WTC11 (cell line): ENCODE measurements around the gene EXOC1. TPM values are rescaled to one million over a fixed set of nuclear protein-coding genes. Genes with fewer than 3 reads are reported as not detected.
A peak's percentile ranks its signal among the peaks of the same experiment; 100 is the strongest.

Experiments used
- ATAC-seq: fragments of 200-7000 bp; cut with Tn5 transposase; 2 replicates; pipeline ENCODE4 v1.10.0; 2021; ENCODE audit warnings: mild to moderate bottlenecking, moderate library complexity
- CTCF ChIA-PET: fragments of 300-600 bp; sonication (Branson Sonifier 250); formaldehyde crosslinking; loops from one replicate; lab custom pipeline; 2021; ENCODE audit warnings: antibody characterized with exemption; lab: Charles Lee
- POLR2A ChIA-PET: fragments of 350-600 bp; sonication (Branson Sonifier 250); formaldehyde crosslinking; loops from one replicate; lab custom pipeline; 2021; ENCODE audit warnings: antibody characterized with exemption; lab: Charles Lee
- DNase-seq: peaks from one replicate; pipeline ENCODE4 v3.0.0; 2021; ENCODE audit warnings: low spot score
- H3K27ac Mint-ChIP-seq: 2 replicates; pipeline ENCODE4 v1.8.0; 2021; ENCODE audit warnings: mixed read lengths
- H3K27me3 Mint-ChIP-seq: 2 replicates; pipeline ENCODE4 v1.8.0; 2021; ENCODE audit warnings: low read depth, mild to moderate bottlenecking, moderate library complexity, mixed read lengths
- H3K36me3 Mint-ChIP-seq: 2 replicates; pipeline ENCODE4 v1.8.0; 2021; ENCODE audit warnings: mixed read lengths
- H3K4me1 Mint-ChIP-seq: 2 replicates; pipeline ENCODE4 v1.8.0; 2022; ENCODE audit warnings: mixed read lengths
- H3K4me3 Mint-ChIP-seq: 2 replicates; pipeline ENCODE4 v1.8.0; 2021; ENCODE audit warnings: mild to moderate bottlenecking, moderate library complexity, mixed read lengths
- H3K9me3 Mint-ChIP-seq: 2 replicates; pipeline ENCODE4 v1.8.0; 2021; ENCODE audit warnings: mixed read lengths
- ERG ChIP-seq: fragments of 250-450 bp; sonication (Bioruptor Pico); IDR thresholded peaks from 2 replicates; pipeline ENCODE4 v1.8.0; 2021; ENCODE audit warnings: mild to moderate bottlenecking
- FOXJ3 ChIP-seq: sonication (generic); formaldehyde crosslinking; IDR thresholded peaks from 2 replicates; pipeline ENCODE4 v1.9.0; 2021; ENCODE audit warnings: missing genetic modification reagents, mild to moderate bottlenecking, borderline replicate concordance
- GRHL2 ChIP-seq: fragments of 250-450 bp; sonication (Bioruptor Pico); IDR thresholded peaks from 2 replicates; pipeline ENCODE4 v1.8.0; 2022; ENCODE audit warnings: mild to moderate bottlenecking, moderate library complexity; ENCODE audit not compliant: insufficient replicate concordance, severe bottlenecking
- HMGA2 ChIP-seq: fragments of 250-450 bp; sonication (Bioruptor Pico); IDR thresholded peaks from 2 replicates; pipeline ENCODE4 v1.4.0; 2021; ENCODE audit warnings: mild to moderate bottlenecking, moderate library complexity
- ZNF232 ChIP-seq: sonication (generic); formaldehyde crosslinking; IDR thresholded peaks from 2 replicates; pipeline ENCODE4 v1.8.0; 2022; ENCODE audit warnings: mild to moderate bottlenecking, missing genetic modification reagents
- ZNF416 ChIP-seq: fragments of 250-450 bp; sonication (Bioruptor Pico); IDR thresholded peaks from 2 replicates; pipeline ENCODE4 v1.9.0; 2021; ENCODE audit warnings: mild to moderate bottlenecking, inconsistent platforms
- total RNA-seq: library from RNA; stranded (reverse); gene quantifications from 3 replicates; pipeline ENCODE4 v1.2.3, GENCODE V29; 2021
- TF ChIP-seq, protein P1 (sequence below): sonication (generic); formaldehyde crosslinking; conservative IDR thresholded peaks from 2 replicates; pipeline ENCODE4 v1.8.1; 2022; ENCODE audit warnings: mild to moderate bottlenecking, missing genetic modification reagents
- TF ChIP-seq, protein P2 (sequence below): fragments of 250-450 bp; sonication (Bioruptor Pico); conservative IDR thresholded peaks from 2 replicates; pipeline ENCODE4 v1.9.0; 2021; ENCODE audit warnings: mild to moderate bottlenecking

EXOC1 gene
- total RNA-seq, 1 experiment from 2014 or later, result 19.0 TPM

DNA sequence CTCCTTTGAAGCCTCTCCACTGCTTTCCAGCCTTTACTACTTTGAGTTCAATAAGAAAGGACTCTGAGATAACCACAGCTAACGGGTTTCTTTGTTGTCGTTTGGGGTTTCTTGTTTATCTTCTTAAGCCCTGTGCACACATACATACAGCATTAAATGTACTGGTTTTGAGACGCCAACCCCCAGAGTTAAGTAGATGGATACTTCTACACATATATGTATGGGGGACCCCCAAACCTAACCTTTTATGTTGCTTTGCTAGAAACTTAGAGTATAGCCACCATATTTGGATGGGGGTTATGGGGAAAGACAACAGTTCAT, 96.0 kb downstream of the EXOC1 start:
- DNase-seq (no peak), ATAC-seq (no peak)
- TF ChIP-seq, protein P1, sequence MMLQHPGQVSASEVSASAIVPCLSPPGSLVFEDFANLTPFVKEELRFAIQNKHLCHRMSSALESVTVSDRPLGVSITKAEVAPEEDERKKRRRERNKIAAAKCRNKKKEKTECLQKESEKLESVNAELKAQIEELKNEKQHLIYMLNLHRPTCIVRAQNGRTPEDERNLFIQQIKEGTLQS, result no peak
- TF ChIP-seq ZNF416 (CRISPR knock-in tag) (no peak), ZNF232 (CRISPR knock-in tag) (no peak), ERG (CRISPR knock-in tag) (no peak), FOXJ3 (CRISPR knock-in tag) (no peak), GRHL2 (CRISPR knock-in tag) (no peak)
- TF ChIP-seq, protein P2, sequence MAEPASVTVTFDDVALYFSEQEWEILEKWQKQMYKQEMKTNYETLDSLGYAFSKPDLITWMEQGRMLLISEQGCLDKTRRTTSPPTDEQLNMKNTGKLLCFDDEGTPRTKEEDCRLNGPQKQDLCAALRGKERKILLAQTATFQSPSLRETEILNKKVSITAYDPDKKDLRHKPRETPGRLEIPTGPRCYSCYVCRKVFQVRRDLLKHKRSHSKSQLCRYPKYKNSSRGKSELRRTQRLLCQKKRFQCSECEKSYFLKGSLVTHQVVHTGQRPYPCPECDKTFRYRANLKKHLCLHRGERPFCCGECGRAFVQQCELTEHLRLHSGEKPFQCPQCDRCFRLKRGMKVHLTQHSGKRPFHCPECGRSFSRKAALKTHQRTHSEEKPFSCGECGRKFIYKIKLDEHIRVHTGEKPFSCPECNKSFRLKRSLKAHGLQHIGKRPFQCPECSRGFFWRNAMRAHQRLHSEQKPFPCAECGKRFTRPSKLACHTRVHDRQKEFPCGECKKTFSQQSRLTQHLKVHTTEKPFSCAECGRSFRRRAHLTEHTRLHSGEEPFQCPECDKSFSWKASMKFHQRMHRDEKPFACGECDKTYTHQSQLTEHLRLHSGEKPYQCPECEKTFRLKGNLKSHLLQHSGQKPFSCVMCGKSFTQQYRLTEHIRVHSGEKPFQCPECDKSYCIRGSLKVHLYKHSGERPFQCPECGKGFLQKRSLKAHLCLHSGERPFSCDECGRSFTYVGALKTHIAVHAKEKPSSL (CRISPR knock-in tag), result no peak
- ChIA-PET POLR2A (interaction anchor here (0.6 to 1.4 kb wide), 5 partner anchors 100 to 487 kb away, joined by 3 to 5 read pairs (median 3); partner anchors contain the start of genes AASDH and PAICS), CTCF (interaction anchor here (0.6 to 2.1 kb wide), 38 partner anchors 8 to 791 kb away, joined by 3 to 25 read pairs (median 4); partner anchors contain the start of genes AASDH, PAICS and PPAT)
- H3K27ac Mint-ChIP-seq, result peak overlapping the region; percentile 93
- H3K4me3 Mint-ChIP-seq, result peak overlapping the region; percentile 85
- no peaks in the 10 kb centered on the region for H3K27me3 Mint-ChIP-seq
- peaks cover 12% of the 10 kb centered on the region for H3K36me3 Mint-ChIP-seq
- H3K4me1 Mint-ChIP-seq, result peaks cover 37% of the 10 kb centered on the region
- 0 out of 2 replicates have a peak, but pooled peaks cover 4% of the 10 kb centered on the region for H3K9me3 Mint-ChIP-seq

DNA sequence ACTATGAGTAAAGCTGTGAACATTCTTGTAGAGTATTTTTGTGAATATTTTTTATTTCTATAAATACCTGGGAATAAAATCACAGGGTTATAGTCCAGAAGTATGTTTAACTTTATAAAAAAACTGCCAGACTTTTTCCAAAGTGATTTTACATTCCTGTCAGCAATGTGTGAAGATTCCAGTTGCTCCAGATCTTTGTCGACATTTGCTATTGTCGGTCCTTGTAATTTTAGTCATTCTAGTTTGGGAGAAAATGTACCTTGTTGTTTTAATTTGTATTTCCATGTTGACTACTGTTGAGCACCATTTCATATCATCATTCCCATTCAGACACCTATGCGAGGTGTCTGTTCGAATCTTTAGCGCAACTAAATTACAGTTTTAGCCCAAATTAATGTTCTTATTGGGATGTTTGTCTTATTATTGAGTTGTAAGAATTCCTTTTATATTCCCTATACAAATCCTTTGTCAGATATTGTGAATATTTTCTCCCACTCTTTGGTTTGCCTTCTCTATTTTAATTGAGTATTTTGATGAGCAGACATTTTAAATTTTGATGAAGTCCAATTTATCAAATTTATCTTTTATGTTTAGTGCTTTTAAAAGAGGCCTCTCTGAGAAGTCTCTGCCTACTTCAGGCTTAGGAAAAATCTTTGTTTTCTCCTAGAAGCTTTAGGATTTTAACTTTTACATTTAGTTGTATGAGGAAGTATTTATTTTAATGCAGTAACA, 97.9 kb downstream of the EXOC1 start:
- no peak for TF ChIP-seq HMGA2 (CRISPR knock-in tag)
- H3K36me3 Mint-ChIP-seq, result peaks cover 23% of the 10 kb centered on the region
- H3K9me3 Mint-ChIP-seq, result no peaks in the 10 kb centered on the region
- POLR2A ChIA-PET, result no interaction called here
- H3K4me3 Mint-ChIP-seq, result no peak overlapping the region
- H3K27me3 Mint-ChIP-seq, result no peaks in the 10 kb centered on the region
- ATAC-seq (no peak), DNase-seq (no peak)
- no peak overlapping the region for H3K27ac Mint-ChIP-seq
- peaks cover 25% of the 10 kb centered on the region for H3K4me1 Mint-ChIP-seq
- CTCF ChIA-PET, result no interaction called here

Other genes with a start within 250 kb of the EXOC1 start
- gene NMU, start 217.3 kb upstream of the EXOC1 start, total RNA-seq, result 42.2 to 43.7 TPM (median 43.5 TPM) in 3 replicates
- gene EXOC1L, start 33.9 kb upstream of the EXOC1 start, total RNA-seq, result not detected in 3 replicates
- gene CEP135, start 95.3 kb downstream of the EXOC1 start, total RNA-seq, result 11.3 to 13.6 TPM (median 12.9 TPM) in 3 replicates